HUES64 (cell line): Measurements from ENCODE around the gene PHOX2B.
A peak's percentile ranks its signal among the peaks of the same experiment; 100 is the strongest.

Experiments used
- H3K27ac ChIP-seq: 2 replicates; pipeline ENCODE4 v1.7.0; 2013; ENCODE audit warnings: low read depth, low read length, inconsistent platforms
- H3K27me3 ChIP-seq: 2 replicates; pipeline ENCODE4 v1.6.1; 2013; ENCODE audit warnings: mild to moderate bottlenecking, low read length; ENCODE audit not compliant: insufficient read depth
- H3K36me3 ChIP-seq: 2 replicates; pipeline ENCODE4 v1.6.1; 2013; ENCODE audit warnings: mild to moderate bottlenecking, low read length; ENCODE audit not compliant: insufficient read depth
- H3K4me1 ChIP-seq: 2 replicates; pipeline ENCODE4 v1.6.1; 2013; ENCODE audit warnings: mild to moderate bottlenecking, low read length, moderate library complexity; ENCODE audit not compliant: insufficient read depth
- H3K4me3 ChIP-seq: 2 replicates; pipeline ENCODE4 v1.5.1; 2013; ENCODE audit warnings: mild to moderate bottlenecking, low read length, moderate library complexity
- H3K9ac ChIP-seq: 2 replicates; pipeline ENCODE4 v1.6.1; 2013; ENCODE audit warnings: mild to moderate bottlenecking, low read depth, low read length
- H3K9me3 ChIP-seq: 2 replicates; pipeline ENCODE4 v1.6.1; 2013; ENCODE audit warnings: low read depth, low read length; ENCODE audit not compliant: insufficient read depth
- WGBS: fragments of 150-250, 120-280 bp; methylation state at CpG from one replicate; pipeline ENCODE4 v1.1.7; 2013; ENCODE audit warnings: missing lambda C conversion rate; 5-methylcytosine and 5-hydroxymethylcytosine counted together

The PHOX2B gene

GRCh38 chr4:41763729-41764128, 15.2 kb upstream of the PHOX2B start:
- WGBS: 73% methylated on average over 2 of the region's 2 CpGs
- no peak overlapping the region for H3K27ac ChIP-seq
- no peaks in the 10 kb centered on the region for H3K9me3 ChIP-seq
- H3K27me3 ChIP-seq: peaks cover 40% of the 10 kb centered on the region
- H3K36me3 ChIP-seq: no peaks in the 10 kb centered on the region
- no peak overlapping the region for H3K9ac ChIP-seq
- no peaks in the 10 kb centered on the region for H3K4me1 ChIP-seq
- no peak overlapping the region for H3K4me3 ChIP-seq

- Histone ChIP-seq H3K36me3 (no peaks in the 10 kb centered on the region), H3K4me3 (no peak overlapping the region), H3K27ac (no peak overlapping the region), H3K9me3 (no peaks in the 10 kb centered on the region), H3K9ac (no peak overlapping the region), H3K4me1 (0 out of 2 replicates have a peak, but pooled peaks cover 14% of the 10 kb centered on the region), H3K27me3 (peaks cover 77% of the 10 kb centered on the region)
Observed at GRCh38 chr4:41758884-41759283, 10.4 kb upstream of the PHOX2B start.

GRCh38 chr4:41757521-41758156, 9.1 kb upstream of the PHOX2B start:
- no peaks in the 10 kb centered on the region for H3K9me3 ChIP-seq
- H3K9ac ChIP-seq: no peak overlapping the region
- no peak overlapping the region for H3K27ac ChIP-seq
- 12% methylated on average over 2 of the region's 3 CpGs for WGBS
- no peak overlapping the region for H3K4me3 ChIP-seq
- H3K4me1 ChIP-seq: peaks cover 19% of the 10 kb centered on the region; the same call in 1 of the 2 replicates
- no peaks in the 10 kb centered on the region for H3K36me3 ChIP-seq
- H3K27me3 ChIP-seq: peaks cover 84% of the 10 kb centered on the region

- Histone ChIP-seq H3K27me3 (peaks cover 94% of the 10 kb centered on the region), H3K4me1 (peaks cover 28% of the 10 kb centered on the region), H3K27ac (no peak overlapping the region), H3K4me3 (no peak overlapping the region), H3K9me3 (no peaks in the 10 kb centered on the region), H3K9ac (no peak overlapping the region), H3K36me3 (no peaks in the 10 kb centered on the region)
Observed at GRCh38 chr4:41753942-41754341, 5.4 kb upstream of the PHOX2B start.

GRCh38 chr4:41752081-41752836, 3.7 kb upstream of the PHOX2B start:
- no peak overlapping the region for H3K9ac ChIP-seq
- no peaks in the 10 kb centered on the region for H3K36me3 ChIP-seq
- H3K27ac ChIP-seq: no peak overlapping the region
- peaks cover 100% of the 10 kb centered on the region for H3K27me3 ChIP-seq
- peaks cover 30% of the 10 kb centered on the region for H3K4me1 ChIP-seq
- 5% methylated on average over 7 of the region's 10 CpGs for WGBS
- H3K4me3 ChIP-seq: peak overlapping the region; percentile 39
- H3K9me3 ChIP-seq: no peaks in the 10 kb centered on the region

GRCh38 chr4:41751449-41752061, 3.0 kb upstream of the PHOX2B start:
- no peak overlapping the region for H3K9ac ChIP-seq
- 1% methylated on average over 34 of the region's 34 CpGs for WGBS
- no peaks in the 10 kb centered on the region for H3K36me3 ChIP-seq
- H3K9me3 ChIP-seq: no peaks in the 10 kb centered on the region
- peaks cover 100% of the 10 kb centered on the region for H3K27me3 ChIP-seq
- H3K4me1 ChIP-seq: peaks cover 32% of the 10 kb centered on the region
- no peak overlapping the region for H3K27ac ChIP-seq
- H3K4me3 ChIP-seq: peak overlapping the region; percentile 39

- H3K9ac ChIP-seq: no peak overlapping the region
Observed at GRCh38 chr4:41750626-41751448, 2.3 kb upstream of the PHOX2B start.

GRCh38 chr4:41750121-41750625, 1.6 kb upstream of the PHOX2B start:
- no peak overlapping the region for H3K9ac ChIP-seq
- peaks cover 39% of the 10 kb centered on the region for H3K4me1 ChIP-seq
- H3K4me3 ChIP-seq: no peak overlapping the region
- no peak overlapping the region for H3K27ac ChIP-seq
- H3K27me3 ChIP-seq: peaks cover 100% of the 10 kb centered on the region
- 3% methylated on average over 20 of the region's 20 CpGs for WGBS
- H3K36me3 ChIP-seq: no peaks in the 10 kb centered on the region
- peaks cover 2% of the 10 kb centered on the region; the same call in 1 of the 2 replicates for H3K9me3 ChIP-seq

More at GRCh38 chr4:41750626-41751448, 2.3 kb upstream of the PHOX2B start:
- no peak overlapping the region for H3K27ac ChIP-seq
- peak overlapping the region; percentile 39 for H3K4me3 ChIP-seq
- no peaks in the 10 kb centered on the region for H3K36me3 ChIP-seq
- under 1% methylated on average over 38 of the region's 40 CpGs for WGBS
- H3K27me3 ChIP-seq: peaks cover 100% of the 10 kb centered on the region
- H3K9me3 ChIP-seq: no peaks in the 10 kb centered on the region
- peaks cover 37% of the 10 kb centered on the region for H3K4me1 ChIP-seq

- peaks cover 100% of the 10 kb centered on the region for H3K27me3 ChIP-seq
Observed at GRCh38 chr4:41749631-41750039, 1.1 kb upstream of the PHOX2B start.

GRCh38 chr4:41748074-41748570, 403 bp downstream of the PHOX2B start:
- H3K9ac ChIP-seq: no peak overlapping the region
- no peak overlapping the region for H3K4me3 ChIP-seq
- 2% methylated on average over 16 of the region's 21 CpGs for WGBS
- peaks cover 35% of the 10 kb centered on the region for H3K4me1 ChIP-seq
- peaks cover 100% of the 10 kb centered on the region for H3K27me3 ChIP-seq
- H3K36me3 ChIP-seq: no peaks in the 10 kb centered on the region
- no peak overlapping the region for H3K27ac ChIP-seq
- peaks cover 5% of the 10 kb centered on the region; the same call in 1 of the 2 replicates for H3K9me3 ChIP-seq

More at GRCh38 chr4:41749631-41750039, 1.1 kb upstream of the PHOX2B start:
- Histone ChIP-seq H3K9me3 (peaks cover 5% of the 10 kb centered on the region; the same call in 1 of the 2 replicates), H3K4me1 (peaks cover 40% of the 10 kb centered on the region), H3K27ac (no peak overlapping the region), H3K36me3 (no peaks in the 10 kb centered on the region), H3K9ac (no peak overlapping the region), H3K4me3 (no peak overlapping the region)
- WGBS: 6% methylated on average over 12 of the region's 12 CpGs
